Neuronal stem cell (in vitro differentiated cells): ENCODE results near the gene EPB41L5. TPM values are rescaled to one million over a fixed set of nuclear protein-coding genes. Genes with fewer than 3 reads are reported as not detected.
A peak's percentile ranks its signal among the peaks of the same experiment; 100 is the strongest.

Source experiments
- DNase-seq: peaks from one replicate; pipeline ENCODE4 v3.0.0-alpha.2; 2013; ENCODE audit warnings: low spot score
- H2AFZ ChIP-seq: one replicate; pipeline ENCODE4 v1.6.1; 2013; ENCODE audit warnings: mild to moderate bottlenecking, low read length, inconsistent platforms
- H2AK5ac ChIP-seq: 2 replicates; pipeline ENCODE4 v1.6.1; 2013; ENCODE audit warnings: low read depth, mild to moderate bottlenecking, inconsistent platforms, low read length, moderate library complexity, mixed read lengths
- H2BK120ac ChIP-seq: 2 replicates; pipeline ENCODE4 v1.6.1; 2013; ENCODE audit warnings: low read depth, mild to moderate bottlenecking, inconsistent platforms, low read length, moderate library complexity, mixed read lengths
- H2BK12ac ChIP-seq: one replicate; pipeline ENCODE4 v1.6.1; 2013; ENCODE audit warnings: low read length, inconsistent platforms
- H2BK15ac ChIP-seq: 2 replicates; pipeline ENCODE4 v1.6.1; 2013; ENCODE audit warnings: mild to moderate bottlenecking, low read length, inconsistent platforms, mixed read lengths
- H2BK5ac ChIP-seq: one replicate; pipeline ENCODE4 v1.6.1; 2013; ENCODE audit warnings: inconsistent platforms, mild to moderate bottlenecking, low read length, moderate library complexity
- H3K14ac ChIP-seq: one replicate; pipeline ENCODE4 v1.6.1; 2013; ENCODE audit warnings: low read length, inconsistent platforms
- H3K18ac ChIP-seq: 2 replicates; pipeline ENCODE4 v1.6.1; 2013; ENCODE audit warnings: low read length, inconsistent platforms
- H3K23ac ChIP-seq: 2 replicates; pipeline ENCODE4 v1.6.1; 2013; ENCODE audit warnings: low read depth, mild to moderate bottlenecking, mixed read lengths, low read length, inconsistent platforms; ENCODE audit not compliant: poor library complexity
- H3K27ac ChIP-seq: replicated peaks from 3 replicates; pipeline ENCODE4 v1.5.1; 2013; ENCODE audit warnings: low read length, inconsistent platforms
- H3K27me3 ChIP-seq, 3 experiments: 2 replicates each; pipeline ENCODE4 v1.6.1; 2013; ENCODE audit warnings: low read length in 3 of 3, mild to moderate bottlenecking in 2 of 3, inconsistent platforms in 1 of 3, low read depth in 1 of 3, mixed read lengths in 1 of 3, moderate library complexity in 1 of 3; ENCODE audit not compliant: control insufficient read depth in 3 of 3, insufficient read depth in 3 of 3
- H3K36me3 ChIP-seq, 2 donors: replicated peaks in 1 of 2; 2 replicates each; pipeline ENCODE4 v1.6.1; 2013; ENCODE audit warnings: low read length in 2 of 2; ENCODE audit not compliant: control insufficient read depth in 2 of 2, insufficient read depth in 2 of 2
- H3K4ac ChIP-seq: 2 replicates; pipeline ENCODE4 v1.6.1; 2013; ENCODE audit warnings: inconsistent platforms, mild to moderate bottlenecking, low read length, moderate library complexity
- H3K4me1 ChIP-seq, 2 donors: 1 replicate in 1 of 2; 2 replicates in 1 of 2; pipeline ENCODE4 v1.6.1; 2013; ENCODE audit warnings: low read length in 2 of 2, low read depth in 1 of 2; ENCODE audit not compliant: control insufficient read depth in 2 of 2, insufficient read depth in 1 of 2
- H3K4me2 ChIP-seq: one replicate; pipeline ENCODE4 v1.6.1; 2013; ENCODE audit warnings: mild to moderate bottlenecking, low read length, inconsistent platforms; ENCODE audit not compliant: insufficient read depth, poor library complexity, severe bottlenecking
- H3K4me3 ChIP-seq, 2 donors: 2 replicates each; pipeline ENCODE4 v1.5.1; 2013; ENCODE audit warnings: low read length in 2 of 2, mild to moderate bottlenecking in 2 of 2, inconsistent platforms in 1 of 2, moderate library complexity in 1 of 2
- H3K79me1 ChIP-seq: one replicate; pipeline ENCODE4 v1.6.1; 2013; ENCODE audit warnings: low read depth, mild to moderate bottlenecking, inconsistent platforms, low read length, moderate library complexity
- H3K9ac ChIP-seq: one replicate; pipeline ENCODE4 v1.6.1; 2013; ENCODE audit warnings: mild to moderate bottlenecking, low read depth, low read length, inconsistent platforms; ENCODE audit not compliant: poor library complexity
- H3K9me3 ChIP-seq, 2 donors: replicated peaks in 1 of 2; 2 replicates each; pipeline versions ENCODE3 to v1.6.1; 2013; ENCODE audit warnings: low read length in 2 of 2, mild to moderate bottlenecking in 2 of 2, inconsistent platforms in 1 of 2, low read depth in 1 of 2, mixed read lengths in 1 of 2, moderate library complexity in 1 of 2; ENCODE audit not compliant: control insufficient read depth in 2 of 2, insufficient read depth in 1 of 2
- H4K8ac ChIP-seq: one replicate; pipeline ENCODE4 v1.6.1; 2013; ENCODE audit warnings: low read depth, mild to moderate bottlenecking, inconsistent platforms, low read length, moderate library complexity
- H4K91ac ChIP-seq: one replicate; pipeline ENCODE4 v1.6.1; 2013; ENCODE audit warnings: low read length, low read depth, mild to moderate bottlenecking, inconsistent platforms; ENCODE audit not compliant: poor library complexity
- WGBS, 2 donors: extraction: QIAGEN DNeasy Blood & Tissue Kit; methylation state at CpG; one replicate each; pipeline ENCODE4 v1.1.7; 2013; ENCODE audit warnings: missing lambda C conversion rate in 2 of 2, mixed read lengths in 1 of 2; ENCODE audit not compliant: insufficient read length in 2 of 2, insufficient replicate concordance in 1 of 2; ENCODE audit errors: extremely low coverage in 2 of 2; 5-methylcytosine and 5-hydroxymethylcytosine counted together
- polyA plus RNA-seq, 2 experiments: library from polyadenylated mRNA; stranded (reverse); fragments of 200-250 nt; gene quantifications; one replicate each; pipeline ENCODE4 v1.2.3, GENCODE V29; 2013

EPB41L5 gene
- polyA plus RNA-seq (2013, experiment 1 of 2): 32.1 TPM
- 32.7 TPM for polyA plus RNA-seq (2013, experiment 2 of 2)

GRCh38 chr2:120012771-120013596, at the start of gene EPB41L5:
TSS of gene EPB41L5 (plus strand) at chr2:120013077. CDS start at chr2:120019085, 6,008 bp downstream.
- Histone ChIP-seq H2BK120ac (peak within 1 kb of the TSS; percentile 61), H3K27ac (peak within 1 kb of the TSS; percentile 95), H3K4me2 (peak within 1 kb of the TSS; percentile 47), H3K9ac (peak within 1 kb of the TSS; percentile 86), H3K36me3 (no peaks in the 10 kb centered on the region), H2AFZ (peak within 1 kb of the TSS; percentile 97), H3K14ac (peak within 1 kb of the TSS; percentile 82), H2BK15ac (peak within 1 kb of the TSS; percentile 81), H3K4me3 (peak within 1 kb of the TSS; percentile 92 to 100), H2AK5ac (no peak within 1 kb of the TSS), H4K8ac (no peak within 1 kb of the TSS), H4K91ac (no peak within 1 kb of the TSS), H3K4ac (no peak within 1 kb of the TSS), H3K27me3 (no peaks in the 10 kb centered on the region), H3K9me3 (peaks cover 0 to 6% of the 10 kb centered on the region in 2 donors), H3K79me1 (peaks cover 2% of the 10 kb centered on the region), H3K4me1 (peaks cover 5% of the 10 kb centered on the region in 2 donors), H3K18ac (peak within 1 kb of the TSS; percentile 100), H2BK5ac (peak within 1 kb of the TSS; percentile 97), H2BK12ac (peak within 1 kb of the TSS; percentile 84), H3K23ac (peak within 1 kb of the TSS; percentile 82)
- peak; percentile 96 for DNase-seq
- no CpG with 5 or more reads among the region's 104 CpGs for WGBS, 2 donors

- H3K4me2 ChIP-seq: no peak overlapping the region
- H3K4ac ChIP-seq: no peak overlapping the region
- no peak overlapping the region for H3K14ac ChIP-seq
- no peaks in the 10 kb centered on the region for H3K4me1 ChIP-seq
- no peak overlapping the region for H2BK5ac ChIP-seq
- H2BK120ac ChIP-seq: no peak overlapping the region
- no peak for DNase-seq
- H3K9me3 ChIP-seq: no peaks in the 10 kb centered on the region
- peaks cover 0 to 14% of the 10 kb centered on the region in 2 donors for H3K36me3 ChIP-seq
- no peaks in the 10 kb centered on the region for H3K79me1 ChIP-seq
- H2AFZ ChIP-seq: no peak overlapping the region
- no peak overlapping the region for H4K8ac ChIP-seq
- H4K91ac ChIP-seq: no peak overlapping the region
- no peak overlapping the region for H3K9ac ChIP-seq
- no peaks in the 10 kb centered on the region for H3K27me3 ChIP-seq
- no peak overlapping the region for H3K4me3 ChIP-seq
- no peak overlapping the region for H3K23ac ChIP-seq
- no peak overlapping the region for H2AK5ac ChIP-seq
- no peak overlapping the region for H3K18ac ChIP-seq
- H2BK12ac ChIP-seq: no peak overlapping the region
- H2BK15ac ChIP-seq: no peak overlapping the region
- no peak overlapping the region for H3K27ac ChIP-seq
These were observed 31.0 kb upstream of the EPB41L5 start for GRCh38 chr2:119981896-119982295.

GRCh38 chr2:119982506-119982905, 30.4 kb upstream of the EPB41L5 start:
- H2AFZ ChIP-seq: no peak overlapping the region
- H3K27ac ChIP-seq: no peak overlapping the region
- no peak overlapping the region for H3K23ac ChIP-seq
- no peak overlapping the region for H4K91ac ChIP-seq
- H2AK5ac ChIP-seq: no peak overlapping the region
- no peaks in the 10 kb centered on the region for H3K4me1 ChIP-seq
- no peak overlapping the region for H3K4me3 ChIP-seq
- DNase-seq: no peak
- no peak overlapping the region for H3K18ac ChIP-seq
- H3K14ac ChIP-seq: no peak overlapping the region
- no CpG with 5 or more reads among the region's 2 CpGs for WGBS, 2 donors
- H3K4me2 ChIP-seq: no peak overlapping the region
- H2BK15ac ChIP-seq: no peak overlapping the region
- H3K9ac ChIP-seq: no peak overlapping the region
- H3K79me1 ChIP-seq: no peaks in the 10 kb centered on the region
- no peak overlapping the region for H2BK5ac ChIP-seq
- H3K36me3 ChIP-seq: peaks cover 0 to 8% of the 10 kb centered on the region in 2 donors
- H4K8ac ChIP-seq: no peak overlapping the region
- H3K4ac ChIP-seq: no peak overlapping the region
- H2BK120ac ChIP-seq: no peak overlapping the region
- no peaks in the 10 kb centered on the region for H3K27me3 ChIP-seq
- no peak overlapping the region for H2BK12ac ChIP-seq
- no peaks in the 10 kb centered on the region for H3K9me3 ChIP-seq

GRCh38 chr2:119983108-119983507, 29.8 kb upstream of the EPB41L5 start:
- H3K4me1 ChIP-seq: no peaks in the 10 kb centered on the region
- H4K91ac ChIP-seq: no peak overlapping the region
- no peak overlapping the region for H3K23ac ChIP-seq
- H3K4me2 ChIP-seq: no peak overlapping the region
- H2AFZ ChIP-seq: no peak overlapping the region
- H3K4me3 ChIP-seq: no peak overlapping the region
- H3K79me1 ChIP-seq: no peaks in the 10 kb centered on the region
- peaks cover 0 to 5% of the 10 kb centered on the region in 2 donors for H3K9me3 ChIP-seq
- no peak overlapping the region for H3K14ac ChIP-seq
- no peak for DNase-seq
- H3K18ac ChIP-seq: no peak overlapping the region
- H2AK5ac ChIP-seq: no peak overlapping the region
- no peak overlapping the region for H2BK5ac ChIP-seq
- H3K4ac ChIP-seq: no peak overlapping the region
- no peak overlapping the region for H2BK120ac ChIP-seq
- peaks cover 0 to 2% of the 10 kb centered on the region in 2 donors for H3K36me3 ChIP-seq
- no peak overlapping the region for H2BK15ac ChIP-seq
- H4K8ac ChIP-seq: no peak overlapping the region
- no peak overlapping the region for H3K9ac ChIP-seq
- no peaks in the 10 kb centered on the region for H3K27me3 ChIP-seq
- H3K27ac ChIP-seq: no peak overlapping the region
- no CpG with 5 or more reads among the region's 3 CpGs for WGBS, 2 donors
- H2BK12ac ChIP-seq: no peak overlapping the region
